HEK293T (cell line): Measurements from ENCODE around the gene B9D2.

ENCODE experiments used
- CTCF ChIA-PET: fragments of 350-600 bp; formaldehyde crosslinking; extraction: SDS; loops from one replicate; lab custom pipeline; 2021; ENCODE audit warnings: antibody characterized with exemption, inconsistent platforms; lab: Yijun Ruan, JAX
- POLR2A ChIA-PET: fragments of 350-600 bp; formaldehyde crosslinking; extraction: SDS; loops from one replicate; lab custom pipeline; 2020; ENCODE audit warnings: antibody characterized with exemption, inconsistent platforms; lab: Yijun Ruan, JAX
- DNase-seq: peaks from one replicate; pipeline ENCODE4 v3.0.0; 2012; ENCODE audit warnings: mixed read lengths; ENCODE audit errors: extremely low spot score
- ARNT ChIP-seq: fragments of 450-650 bp; IDR thresholded peaks from 2 replicates; pipeline ENCODE4 v1.6.1; 2017; ENCODE audit warnings: mild to moderate bottlenecking
- BHLHE40 ChIP-seq: fragments of 450-650 bp; IDR thresholded peaks from 2 replicates; pipeline ENCODE4 v1.6.1; 2016; ENCODE audit warnings: mild to moderate bottlenecking, moderate library complexity, borderline replicate concordance
- CTBP1 ChIP-seq: fragments of 450-650 bp; IDR thresholded peaks from 2 replicates; pipeline ENCODE4 v1.6.1; 2016; ENCODE audit warnings: borderline replicate concordance
- ELF4 ChIP-seq: fragments of 450-650 bp; IDR thresholded peaks from 2 replicates; pipeline ENCODE4 v1.6.1; 2017; ENCODE audit warnings: antibody characterized with exemption
- FOXA1 ChIP-seq: fragments of 450-650 bp; IDR thresholded peaks from 2 replicates; pipeline ENCODE4 v1.6.1; 2016; ENCODE audit warnings: mild to moderate bottlenecking
- FOXK2 ChIP-seq: fragments of 450-650 bp; IDR thresholded peaks from 2 replicates; pipeline ENCODE4 v1.6.1; 2016; ENCODE audit warnings: mild to moderate bottlenecking
- FOXM1 ChIP-seq: fragments of 450-650 bp; IDR thresholded peaks from 2 replicates; pipeline ENCODE4 v1.6.1; 2017; ENCODE audit warnings: mild to moderate bottlenecking, borderline replicate concordance
- HDGF ChIP-seq: fragments of 450-650 bp; IDR thresholded peaks from 2 replicates; pipeline ENCODE4 v1.6.1; 2017; ENCODE audit warnings: antibody characterized with exemption, borderline replicate concordance
- L3MBTL2 ChIP-seq: fragments of 450-650 bp; conservative IDR thresholded peaks from 2 replicates; pipeline ENCODE4 v1.6.1; 2016; ENCODE audit warnings: mild to moderate bottlenecking
- LEF1 ChIP-seq: fragments of 450-650 bp; IDR thresholded peaks from 2 replicates; pipeline ENCODE4 v1.6.1; 2017; ENCODE audit warnings: mild to moderate bottlenecking, borderline replicate concordance
- NFRKB ChIP-seq: fragments of 450-650 bp; IDR thresholded peaks from 2 replicates; pipeline ENCODE4 v1.6.1; 2016; ENCODE audit warnings: mild to moderate bottlenecking, moderate library complexity
- PKNOX1 ChIP-seq: fragments of 450-650 bp; IDR thresholded peaks from 2 replicates; pipeline ENCODE4 v1.6.1; 2016
- SP1 ChIP-seq: fragments of 450-650 bp; IDR thresholded peaks from 2 replicates; pipeline ENCODE4 v1.6.1; 2017
- SUZ12 ChIP-seq: fragments of 450-650 bp; IDR thresholded peaks from 2 replicates; pipeline ENCODE4 v1.6.1; 2016; ENCODE audit warnings: mild to moderate bottlenecking
- TARDBP ChIP-seq: fragments of 450-650 bp; IDR thresholded peaks from 2 replicates; pipeline ENCODE4 v1.6.1; 2016
- ZNF384 ChIP-seq: fragments of 450-650 bp; IDR thresholded peaks from 2 replicates; pipeline ENCODE4 v1.6.1; 2016

B9D2 gene

DNA sequence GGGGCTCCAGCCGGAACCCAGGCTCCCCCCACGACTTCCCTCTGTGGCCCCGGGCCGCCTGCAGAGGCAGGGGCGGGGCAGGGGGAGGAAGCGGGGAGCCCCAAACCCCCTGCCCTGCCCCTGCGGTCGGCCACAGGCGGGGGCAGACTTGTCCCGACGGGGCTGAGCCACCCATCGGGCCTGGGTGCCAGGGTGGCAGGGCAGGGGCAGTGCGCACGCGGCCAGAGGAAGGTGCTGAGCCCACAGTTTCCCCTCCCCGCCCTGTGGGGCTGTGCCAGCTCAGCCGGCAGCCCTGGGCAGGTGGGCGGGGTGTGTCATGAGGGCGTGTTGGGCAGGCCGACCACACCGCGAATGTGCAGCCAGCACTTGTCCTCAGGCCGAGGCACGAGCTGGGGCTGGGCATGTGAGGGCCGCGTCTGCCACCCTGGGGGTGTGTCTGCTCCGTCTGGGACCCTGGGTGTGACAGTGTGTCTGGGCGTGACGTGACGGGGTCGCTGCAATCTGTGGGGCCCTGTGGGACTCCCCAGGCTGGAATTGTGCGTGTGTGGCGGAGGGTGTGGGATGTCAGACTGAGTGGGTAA lies 36.3 kb downstream of the B9D2 start:
- ChIA-PET POLR2A (interaction anchor here (0.7 kb wide), 1 partner anchor 9 kb away, joined by 4 read pairs; no protein-coding TSS in a partner anchor), CTCF (no interaction called here)
- no peak for TF ChIP-seq L3MBTL2
- TF ChIP-seq BHLHE40, result no peak
- no peak for DNase-seq

- POLR2A ChIA-PET, result interaction anchor here (0.7 kb wide), 1 partner anchor 9 kb away, joined by 4 read pairs; no protein-coding TSS in a partner anchor
- CTCF ChIA-PET, result no interaction called here
- TF ChIP-seq ELF4 (no peak), BHLHE40 (no peak), LEF1 (no peak), FOXM1 (no peak), SUZ12 (no peak), CTBP1 (no peak), TARDBP (no peak)
- no peak for DNase-seq
Observed at GRCh38 chr19:41327076-41327575, 36.8 kb downstream of the B9D2 start.

- DNase-seq, result no peak
- ChIA-PET POLR2A (no interaction called here), CTCF (no interaction called here)
- TF ChIP-seq HDGF (no peak), L3MBTL2 (no peak), BHLHE40 (no peak), FOXM1 (no peak), LEF1 (no peak), PKNOX1 (no peak), TARDBP (no peak), ARNT (no peak), ELF4 (no peak), FOXA1 (no peak), SP1 (no peak), ZNF384 (no peak), FOXK2 (no peak)
Observed at GRCh38 chr19:41325947-41326706, 37.8 kb downstream of the B9D2 start.

DNA sequence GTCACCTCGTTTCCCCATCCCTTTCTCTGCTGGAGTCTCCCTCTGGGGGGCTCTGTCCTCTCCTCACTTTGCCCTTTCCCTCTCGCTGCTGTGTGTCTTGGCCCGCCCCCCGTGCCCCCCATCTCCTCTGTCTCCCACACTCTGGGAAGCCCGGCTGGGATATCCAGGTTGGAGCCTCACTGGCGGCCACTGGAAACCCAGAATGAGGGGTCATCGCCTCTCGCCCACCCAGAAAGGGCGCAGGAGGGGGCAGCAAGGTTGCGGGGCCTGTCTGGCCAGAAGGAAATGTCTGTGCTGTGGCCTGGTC lies 38.4 kb downstream of the B9D2 start:
- no peak for DNase-seq
- TF ChIP-seq PKNOX1, result no peak
- no peak for TF ChIP-seq FOXA1
- no peak for TF ChIP-seq SP1
- TF ChIP-seq NFRKB, result no peak
- no peak for TF ChIP-seq ZNF384
- POLR2A ChIA-PET, result interaction anchor here (1.0 to 1.4 kb wide), 2 partner anchors 27 to 61 kb away, joined by 3 to 5 read pairs; partner anchors contain the start of genes HNRNPUL1 and TGFB1
- CTCF ChIA-PET, result interaction anchor here (0.6 kb wide), 1 partner anchor 45 kb away, joined by 5 read pairs; no protein-coding TSS in a partner anchor

GRCh38 chr19:41324921-41325639 lies 38.9 kb downstream of the B9D2 start:
- CTCF ChIA-PET, result interaction anchor here (0.6 kb wide), 1 partner anchor 45 kb away, joined by 5 read pairs; no protein-coding TSS in a partner anchor

More at GRCh38 chr19:41324921-41325639, 38.9 kb downstream of the B9D2 start:
- DNase-seq, result no peak
- TF ChIP-seq L3MBTL2 (no peak), NFRKB (no peak), ELF4 (no peak), PKNOX1 (no peak), CTBP1 (no peak), ZNF384 (no peak), BHLHE40 (no peak), HDGF (no peak), TARDBP (no peak), FOXA1 (no peak), SP1 (no peak), FOXK2 (no peak)
- POLR2A ChIA-PET, result interaction anchor here (1.0 to 1.4 kb wide), 2 partner anchors 28 to 61 kb away, joined by 3 to 5 read pairs; partner anchors contain the start of genes HNRNPUL1 and TGFB1
